Measurements from ENCODE around the gene ADAM23.

The ADAM23 gene

DNA sequence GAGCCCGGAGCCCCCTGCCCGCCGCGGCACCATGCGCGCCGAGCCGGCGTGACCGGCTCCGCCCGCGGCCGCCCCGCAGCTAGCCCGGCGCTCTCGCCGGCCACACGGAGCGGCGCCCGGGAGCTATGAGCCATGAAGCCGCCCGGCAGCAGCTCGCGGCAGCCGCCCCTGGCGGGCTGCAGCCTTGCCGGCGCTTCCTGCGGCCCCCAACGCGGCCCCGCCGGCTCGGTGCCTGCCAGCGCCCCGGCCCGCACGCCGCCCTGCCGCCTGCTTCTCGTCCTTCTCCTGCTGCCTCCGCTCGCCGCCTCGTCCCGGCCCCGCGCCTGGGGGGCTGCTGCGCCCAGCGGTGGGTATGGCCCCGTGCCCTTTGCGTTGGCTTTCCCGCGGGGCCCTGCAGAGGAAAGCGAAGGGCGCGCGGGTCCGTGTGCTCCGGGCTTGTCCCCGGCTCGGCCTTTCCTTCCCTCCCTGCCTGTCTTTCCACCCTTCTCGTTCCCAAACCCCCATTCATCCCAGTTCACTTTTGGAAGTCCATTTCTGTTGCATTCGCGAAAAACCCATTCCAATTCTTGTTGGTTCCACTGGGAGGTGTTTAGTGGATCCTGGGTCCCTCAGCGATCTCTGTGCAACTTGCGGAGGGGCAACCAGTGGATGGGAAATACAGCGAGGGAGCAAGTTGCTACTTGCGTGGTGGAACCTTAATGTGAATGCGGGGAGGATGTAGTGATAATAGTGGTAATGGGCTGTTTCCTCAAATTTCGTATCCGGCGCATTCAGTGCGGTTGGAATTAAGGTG lies 599 bp downstream of the ADAM23 start:
- ATAC-seq = peak; percentile 62
- DNase-seq = peak; percentile 20

DNA sequence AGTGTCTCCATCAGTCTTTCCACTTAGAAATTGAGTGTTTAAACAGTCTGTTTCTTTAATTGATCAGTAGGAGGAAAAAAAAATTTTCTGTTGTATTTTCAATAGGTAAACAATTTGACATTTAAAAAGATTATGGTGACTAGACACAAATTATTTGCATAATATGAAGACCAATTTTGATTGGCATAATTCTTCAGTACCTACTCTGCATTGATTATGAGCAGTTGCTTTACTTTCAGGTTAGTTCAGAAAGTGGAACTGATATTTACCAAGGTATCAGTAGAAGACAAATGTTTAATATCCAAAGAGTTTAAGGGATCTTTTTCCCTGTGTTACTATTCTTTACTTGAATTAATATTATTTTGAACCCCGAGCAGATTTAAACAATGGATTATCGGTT lies 2.6 kb downstream of the ADAM23 start:
- ATAC-seq (no peak), DNase-seq (no peak)

DNA sequence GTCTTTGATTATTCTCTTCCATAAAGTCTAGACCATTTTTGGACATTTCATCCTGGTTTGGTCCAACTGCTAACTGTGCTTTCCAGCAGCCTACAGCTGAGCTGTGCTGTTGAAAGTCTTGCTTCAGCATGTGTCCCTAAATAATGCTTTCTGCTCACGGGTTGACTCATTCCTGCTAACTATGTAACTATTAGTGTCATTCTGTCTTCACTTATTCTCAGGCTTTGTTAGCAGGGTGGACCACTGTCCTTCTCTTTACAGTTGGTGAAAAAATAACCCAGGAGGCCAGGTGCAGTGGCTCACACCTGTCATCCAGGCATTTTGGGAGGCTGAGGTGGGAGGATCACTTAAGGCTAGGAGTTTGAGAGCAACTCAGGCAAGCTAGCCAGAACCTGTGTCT lies 8.9 kb downstream of the ADAM23 start:
- DNase-seq (no peak), ATAC-seq (no peak)

DNA sequence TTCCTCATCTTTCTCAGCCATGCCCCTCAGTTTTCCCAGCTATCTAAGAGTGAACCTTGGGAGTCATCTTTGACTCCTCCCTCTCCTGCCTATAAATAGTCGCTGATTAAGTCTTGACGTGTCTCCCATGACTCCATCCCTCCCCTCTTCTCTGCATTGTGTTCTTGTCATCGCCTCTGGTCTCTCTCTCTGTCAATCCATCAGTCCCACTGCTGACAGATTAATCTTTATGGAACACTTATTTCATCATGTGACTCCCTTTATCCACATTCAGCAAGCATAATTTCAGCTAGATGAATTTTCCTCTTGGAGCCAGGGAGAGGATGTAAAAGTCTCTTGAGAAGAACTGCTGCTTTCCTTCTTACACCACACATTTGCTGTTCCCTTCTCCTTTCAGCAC lies 9.4 kb downstream of the ADAM23 start:
- DNase-seq (no peak), ATAC-seq (no peak)

DNA sequence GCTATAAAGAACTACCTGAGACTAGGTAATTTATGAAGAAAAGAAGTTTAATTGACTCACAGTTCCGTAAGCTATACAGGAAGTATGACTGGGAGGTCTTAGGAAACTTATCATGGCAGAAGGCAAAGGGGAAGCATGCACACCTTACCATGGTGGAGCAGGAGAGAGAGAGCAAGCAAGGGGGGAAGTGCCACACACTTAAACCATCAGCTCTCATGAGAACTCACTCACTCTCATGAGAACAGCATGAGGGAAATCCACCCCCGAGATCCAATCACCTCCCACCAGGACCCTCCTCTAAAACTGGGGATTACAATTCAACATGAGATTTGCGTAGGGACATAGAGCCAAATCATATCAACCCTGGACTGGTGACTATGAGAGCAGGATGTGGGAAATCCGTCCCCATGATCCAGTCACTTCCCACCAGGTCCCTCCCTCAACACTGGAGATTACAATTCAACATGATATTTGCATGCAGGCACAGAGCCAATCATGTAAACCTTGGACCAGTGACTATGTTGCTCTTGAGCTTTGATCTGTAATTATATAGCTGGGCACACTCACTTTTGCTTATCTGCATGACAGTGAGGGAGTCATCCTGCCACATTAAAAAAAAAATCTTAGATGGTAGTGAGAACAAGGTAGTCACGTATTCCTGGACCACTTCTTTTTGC lies 12.9 kb downstream of the ADAM23 start:
- no peak for ATAC-seq
- no peak for DNase-seq

DNA sequence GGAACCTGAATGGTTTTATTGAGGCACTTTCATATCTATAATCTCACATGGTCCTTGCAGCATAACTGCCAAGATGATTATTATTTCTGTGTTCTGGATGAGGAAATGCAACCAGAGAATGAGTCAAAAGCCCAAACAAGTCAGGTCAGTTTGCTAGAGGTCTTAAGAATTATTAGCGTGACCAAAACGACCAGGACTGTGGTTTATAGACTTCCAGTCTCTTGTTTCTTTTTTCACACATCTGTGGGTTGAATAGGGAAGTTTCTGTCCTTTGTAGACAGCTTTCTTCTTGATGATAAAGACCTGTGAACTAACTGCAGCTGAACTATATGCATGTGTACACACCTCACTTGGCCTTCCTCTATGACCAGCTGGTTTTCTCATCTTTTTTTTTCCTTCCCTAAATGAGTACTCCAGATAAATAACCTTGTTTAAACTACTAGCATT lies 13.9 kb downstream of the ADAM23 start:
- no peak for ATAC-seq
- no peak for DNase-seq

DNA sequence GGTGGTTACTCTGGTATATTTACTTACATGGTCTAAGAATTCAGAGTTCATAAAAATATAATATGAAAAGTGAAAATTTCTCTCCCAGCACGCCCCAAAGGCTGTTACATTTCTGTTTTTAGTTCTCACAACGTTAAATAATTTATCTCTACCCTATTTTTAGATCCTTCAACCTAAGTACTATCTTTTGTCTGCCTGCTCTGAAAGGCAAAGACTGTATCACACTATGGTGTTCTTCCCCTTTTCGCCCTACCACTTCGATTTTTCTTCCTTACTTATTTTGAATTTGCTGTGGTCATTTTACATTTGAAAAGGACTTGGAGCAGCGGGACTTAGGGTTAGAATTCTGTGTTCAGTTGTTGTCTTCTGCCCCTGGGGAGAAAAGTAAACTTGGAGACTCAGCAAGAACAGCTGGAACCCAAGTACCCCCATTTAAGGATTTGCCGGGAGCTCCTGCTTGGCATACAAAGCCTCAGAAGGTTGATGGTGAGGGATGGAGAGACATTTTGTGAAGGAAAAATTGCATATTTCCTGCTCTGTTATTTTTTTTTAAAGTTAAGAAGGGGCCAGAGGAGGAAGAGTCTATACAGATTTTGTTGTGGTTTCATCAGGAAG lies 19.0 kb downstream of the ADAM23 start:
- DNase-seq (no peak), ATAC-seq (no peak)

DNA sequence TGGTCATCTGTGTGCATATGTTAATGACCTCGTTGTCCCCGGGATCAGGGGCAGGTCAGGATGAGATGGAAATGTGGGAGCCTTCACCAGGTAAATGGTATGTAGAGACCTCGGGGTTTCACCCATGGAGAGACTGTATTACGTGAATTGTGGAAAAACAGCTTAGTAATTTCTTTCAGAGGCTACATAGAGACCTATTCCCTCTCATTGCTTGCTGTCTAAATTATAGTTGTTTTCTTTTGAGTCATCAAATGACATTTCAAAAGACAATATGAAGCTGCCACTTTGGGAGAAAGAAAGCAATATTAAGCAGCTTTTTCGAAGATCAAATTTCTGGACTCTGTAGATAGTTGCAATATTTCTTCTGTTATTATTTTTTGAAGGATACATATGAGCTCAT lies 20.4 kb downstream of the ADAM23 start:
- no peak for DNase-seq

DNA sequence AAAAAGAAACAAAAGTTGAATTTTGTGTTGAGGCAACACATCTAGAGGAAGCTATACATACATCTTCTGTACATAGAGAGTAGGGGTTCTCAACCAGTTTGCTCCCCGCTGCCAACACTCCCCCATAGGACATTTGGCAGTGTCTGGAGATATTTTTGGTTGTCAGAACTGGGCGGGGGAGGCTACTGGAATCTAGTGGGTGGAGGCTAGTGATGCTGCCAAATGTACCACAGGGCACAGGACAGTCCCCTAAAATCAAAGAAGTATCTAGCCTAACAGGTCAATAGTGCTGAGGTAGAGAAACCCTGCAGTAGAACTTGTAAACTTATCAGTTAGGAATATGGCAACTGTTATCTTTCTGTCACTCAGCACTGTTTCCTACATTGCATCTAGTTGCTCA lies 21.3 kb downstream of the ADAM23 start:
- no peak for ATAC-seq
- DNase-seq = no peak

More for the DNA sequence above, 20.4 kb downstream of the ADAM23 start:
- ATAC-seq = no peak

DNA sequence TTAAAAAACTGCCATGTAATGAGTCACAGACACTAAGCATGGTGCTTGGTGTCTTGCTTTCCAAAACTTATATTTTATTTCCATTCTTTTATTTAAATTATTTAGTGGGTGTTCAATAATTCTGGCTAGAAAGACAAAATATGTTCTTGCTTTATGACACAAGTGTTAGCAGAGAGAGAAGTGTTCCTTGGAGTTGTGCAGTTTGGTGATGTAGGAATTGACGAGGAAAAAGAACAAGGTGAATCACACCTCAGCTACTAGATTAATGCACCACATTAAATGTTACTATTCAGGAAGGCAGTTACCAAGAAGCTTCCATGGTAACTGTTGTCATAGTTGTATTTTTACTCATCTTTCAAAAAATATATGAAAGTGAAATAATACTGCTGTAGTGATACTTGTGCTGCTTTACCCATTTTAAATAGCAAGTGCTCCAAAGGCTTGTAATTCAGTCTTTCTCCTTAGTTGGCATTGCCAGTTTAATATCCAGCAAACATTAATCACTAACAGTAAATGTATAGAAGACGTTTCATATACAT lies 28.3 kb downstream of the ADAM23 start:
- no peak for ATAC-seq
- no peak for DNase-seq

DNA sequence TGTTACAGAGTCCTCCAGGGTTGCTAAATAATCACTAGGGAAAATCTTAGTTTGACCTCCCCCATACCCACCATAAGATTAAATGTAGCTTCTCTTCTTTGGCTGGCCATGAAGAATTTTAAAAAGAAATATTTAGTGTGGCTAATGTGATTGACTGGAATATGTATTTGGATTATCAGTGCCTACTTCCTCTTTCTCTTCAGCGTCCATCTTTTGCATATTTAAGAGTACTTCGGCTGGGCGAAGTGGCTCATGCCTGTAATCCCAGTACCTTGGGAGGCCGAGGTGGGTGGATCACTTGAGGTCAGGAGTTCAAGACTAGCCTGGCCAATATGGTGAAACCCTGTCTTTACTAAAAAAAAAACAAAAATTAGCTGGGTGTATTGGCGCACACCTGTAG lies 28.8 kb downstream of the ADAM23 start:
- ATAC-seq = no peak
- no peak for DNase-seq

DNA sequence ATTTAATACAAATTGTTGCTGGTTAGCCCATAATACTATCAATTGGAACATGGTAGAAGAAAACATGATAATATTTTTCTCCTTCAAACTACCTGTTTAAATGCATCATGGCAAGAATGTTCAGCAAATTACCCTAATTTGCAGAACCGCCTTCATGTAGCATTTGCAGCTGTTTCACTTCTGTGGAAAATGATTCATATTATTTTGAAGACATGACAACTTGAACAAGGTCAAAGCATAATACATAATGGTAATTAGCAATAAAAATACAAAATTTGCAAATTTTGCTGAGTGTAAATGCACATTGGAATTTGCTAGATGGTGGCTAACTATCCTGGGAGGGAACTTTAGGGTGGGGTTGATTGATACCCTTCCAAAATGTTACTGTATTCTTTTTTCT lies 30.8 kb downstream of the ADAM23 start:
- no peak for DNase-seq
- ATAC-seq = no peak

DNA sequence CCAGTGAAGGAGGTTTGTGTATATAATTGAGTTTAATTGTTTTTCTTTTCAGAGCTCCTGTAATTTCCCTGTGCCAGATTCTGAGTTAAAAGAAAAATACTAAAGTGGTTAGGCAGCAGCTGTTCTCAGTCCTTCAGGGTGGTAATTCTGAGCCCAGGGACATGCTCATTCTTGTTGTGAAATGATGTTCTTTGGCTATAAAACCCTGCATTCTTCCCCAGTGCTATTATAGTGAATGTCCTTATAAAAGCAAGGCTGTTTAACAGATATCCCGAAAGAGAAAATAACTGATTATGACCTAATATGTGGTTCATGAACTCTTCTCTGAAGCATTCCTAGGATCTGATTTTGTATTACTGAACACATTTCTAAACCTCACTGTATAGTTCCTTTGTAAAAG lies 34.0 kb downstream of the ADAM23 start:
- DNase-seq (no peak), ATAC-seq (no peak)

DNA sequence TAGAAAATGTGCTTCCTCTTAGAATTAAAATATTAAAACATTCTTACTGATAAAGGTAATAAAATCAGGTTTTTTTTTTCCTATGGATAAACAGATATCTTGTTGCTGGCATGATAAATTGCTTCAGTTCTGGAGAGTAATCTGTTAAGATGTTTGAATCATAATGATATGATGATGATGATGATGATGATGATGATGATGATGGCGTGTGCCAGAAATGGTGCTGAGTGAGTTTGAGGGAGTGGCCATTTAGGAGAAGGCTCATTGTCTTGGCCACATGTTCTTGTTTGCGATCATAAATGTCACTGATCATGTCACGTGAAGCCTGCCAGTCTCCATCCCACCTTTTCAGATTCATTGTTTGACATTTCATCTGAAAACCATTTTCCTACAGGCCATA lies 35.0 kb downstream of the ADAM23 start:
- ATAC-seq = no peak
- no peak for DNase-seq

DNA sequence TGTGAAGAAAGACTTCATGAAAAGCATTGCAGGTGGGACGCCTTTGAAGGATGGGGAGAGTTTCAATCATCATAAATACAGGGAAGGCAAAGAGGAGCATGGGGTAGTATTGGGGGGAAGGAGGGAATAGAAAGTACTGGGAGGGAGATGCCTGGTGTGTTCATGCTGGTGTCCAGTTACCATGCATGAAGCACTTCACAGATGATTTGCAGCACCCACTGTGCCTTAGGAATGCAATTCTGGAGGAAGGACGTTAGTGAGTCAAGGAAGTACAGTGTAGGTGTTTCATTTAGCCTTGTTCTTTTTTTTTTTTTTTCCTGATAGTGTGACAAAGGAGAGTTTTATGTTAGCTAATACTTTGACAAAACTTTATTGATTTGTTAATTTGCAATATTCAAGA lies 36.8 kb downstream of the ADAM23 start:
- DNase-seq = no peak
- ATAC-seq = no peak

DNA sequence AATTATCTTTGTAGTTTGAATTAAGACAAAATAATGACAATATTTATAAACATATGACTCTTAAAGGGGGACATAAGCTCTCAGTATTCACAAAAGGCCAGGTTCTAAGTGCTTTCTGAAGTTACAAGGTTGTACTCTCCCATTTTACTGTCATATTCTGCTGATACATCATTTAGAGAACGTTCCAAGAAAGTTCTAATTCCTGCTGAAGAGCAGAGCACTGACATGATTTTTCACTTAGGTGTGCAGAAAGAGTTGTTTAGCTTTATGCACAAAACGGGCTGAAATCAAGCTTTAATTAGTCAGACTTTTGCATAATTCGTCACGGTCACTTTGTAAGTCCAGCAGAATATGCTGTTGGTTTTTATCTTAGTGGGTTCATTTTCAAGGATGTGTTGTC lies 37.3 kb downstream of the ADAM23 start:
- ATAC-seq (no peak), DNase-seq (no peak)

DNA sequence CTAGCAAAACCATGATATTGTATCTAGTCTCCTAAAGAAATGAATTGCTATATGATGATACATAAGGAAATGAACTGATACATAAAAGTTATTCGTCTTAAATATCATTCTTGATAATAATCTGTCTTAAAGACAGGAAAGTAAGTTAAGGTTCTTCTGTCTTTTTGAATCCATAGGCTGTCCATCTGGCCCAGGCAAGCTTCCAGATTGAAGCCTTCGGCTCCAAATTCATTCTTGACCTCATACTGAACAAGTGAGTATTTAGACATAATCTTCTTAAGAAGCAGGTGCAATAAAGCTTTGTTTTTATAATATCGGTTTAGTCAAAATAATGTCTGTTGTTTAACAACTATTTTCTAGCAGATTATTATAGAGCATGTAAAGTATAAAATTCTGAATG lies 37.7 kb downstream of the ADAM23 start:
- ATAC-seq = no peak
- no peak for DNase-seq

DNA sequence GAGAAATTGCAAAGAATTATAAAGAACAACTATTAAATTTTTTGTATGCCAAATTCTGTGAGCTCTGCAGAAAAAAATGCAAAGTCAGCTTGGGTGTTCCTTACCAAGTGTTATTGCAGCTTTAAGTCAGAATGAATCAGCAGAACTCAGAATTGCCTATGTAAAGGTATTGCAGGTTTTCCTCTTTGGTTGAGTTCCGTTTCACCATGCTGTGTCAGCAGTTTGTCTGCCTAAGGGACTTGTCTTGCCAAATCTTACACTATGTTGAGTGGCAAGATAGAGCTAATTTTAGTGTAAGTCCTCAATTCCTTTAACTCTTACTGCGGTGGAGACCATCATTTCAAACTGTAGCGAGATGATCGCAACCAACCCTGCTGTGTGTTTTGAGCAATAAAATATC lies 38.8 kb downstream of the ADAM23 start:
- ATAC-seq (no peak), DNase-seq (no peak)

DNA sequence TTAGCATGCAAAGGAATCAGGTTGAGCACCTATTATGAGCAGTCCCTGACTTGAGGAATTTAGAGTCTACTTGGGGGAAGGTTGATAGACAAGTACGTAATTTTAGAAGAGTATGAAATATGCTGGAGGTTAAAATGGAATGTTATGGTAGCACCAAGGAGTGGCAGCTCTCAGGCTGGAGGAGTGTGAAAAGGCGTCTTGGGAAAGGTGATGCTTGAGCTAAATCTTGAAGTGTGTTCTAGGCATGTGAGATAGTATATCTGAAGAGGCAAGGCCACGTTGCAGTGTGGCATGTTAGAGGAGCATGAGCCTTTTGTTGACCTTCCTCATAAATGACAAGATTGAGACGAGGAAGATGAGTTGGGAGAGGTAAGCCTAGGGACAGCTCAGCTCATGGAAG lies 39.3 kb downstream of the ADAM23 start:
- ATAC-seq (no peak), DNase-seq (no peak)

DNA sequence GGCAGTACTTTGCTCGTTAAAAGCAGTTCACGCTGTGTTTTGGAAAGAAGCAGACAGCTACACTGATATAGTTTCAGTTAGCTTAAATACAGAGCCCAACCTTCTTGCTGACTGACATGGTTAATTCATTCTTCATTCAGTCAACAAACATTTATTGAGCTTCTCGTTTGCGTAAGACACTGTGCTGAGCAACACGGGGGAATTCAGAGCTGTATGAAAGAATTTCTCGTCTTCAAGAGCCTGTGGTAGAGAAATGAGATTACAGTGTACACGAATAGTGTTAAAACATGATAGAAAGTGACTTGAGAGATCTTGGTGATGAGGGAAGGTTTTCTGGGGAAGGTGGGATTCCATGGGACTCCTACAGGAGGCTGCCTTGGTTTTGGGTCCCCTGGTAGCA lies 44.7 kb downstream of the ADAM23 start:
- DNase-seq = no peak
- no peak for ATAC-seq

DNA sequence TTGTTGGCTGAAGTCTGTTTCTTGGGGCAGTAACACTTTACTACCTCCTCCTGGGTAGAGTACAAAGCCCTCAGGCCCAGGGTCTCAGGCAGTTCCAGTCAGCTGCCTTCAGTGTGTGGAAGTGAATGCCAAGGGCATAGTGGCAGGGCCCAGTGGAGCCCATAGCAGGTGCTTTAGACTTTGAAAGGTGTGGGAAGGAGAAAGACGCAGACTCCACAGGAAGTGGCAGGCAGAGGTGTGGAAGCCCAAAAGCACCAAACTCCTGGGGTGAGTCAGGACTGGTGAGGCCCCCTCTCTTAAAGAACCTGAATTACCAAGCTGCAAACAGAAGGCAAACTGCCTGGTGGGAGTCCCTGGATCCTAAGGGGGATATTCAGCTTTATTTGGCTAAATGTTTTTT lies 45.3 kb downstream of the ADAM23 start:
- DNase-seq (no peak), ATAC-seq (peak; percentile 46)

DNA sequence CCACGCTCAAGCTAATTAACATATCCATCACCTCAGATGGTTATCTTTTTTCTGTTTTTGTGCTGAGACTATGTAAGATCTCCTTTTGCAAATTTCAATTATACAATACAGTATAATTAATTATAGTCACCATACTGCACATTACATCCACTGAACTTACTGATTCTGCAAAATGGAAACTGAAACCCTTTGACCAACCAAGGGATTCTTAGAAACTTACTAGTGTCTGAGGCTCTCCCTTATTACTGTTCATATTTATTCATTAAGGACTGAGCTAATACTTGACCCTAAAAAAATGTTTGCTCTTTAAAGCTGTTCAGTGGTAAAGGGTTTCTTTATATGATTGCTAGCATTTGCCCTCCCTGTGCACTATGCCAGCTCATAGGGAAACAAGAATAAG lies 50.7 kb downstream of the ADAM23 start:
- ATAC-seq = no peak
- DNase-seq = no peak

DNA sequence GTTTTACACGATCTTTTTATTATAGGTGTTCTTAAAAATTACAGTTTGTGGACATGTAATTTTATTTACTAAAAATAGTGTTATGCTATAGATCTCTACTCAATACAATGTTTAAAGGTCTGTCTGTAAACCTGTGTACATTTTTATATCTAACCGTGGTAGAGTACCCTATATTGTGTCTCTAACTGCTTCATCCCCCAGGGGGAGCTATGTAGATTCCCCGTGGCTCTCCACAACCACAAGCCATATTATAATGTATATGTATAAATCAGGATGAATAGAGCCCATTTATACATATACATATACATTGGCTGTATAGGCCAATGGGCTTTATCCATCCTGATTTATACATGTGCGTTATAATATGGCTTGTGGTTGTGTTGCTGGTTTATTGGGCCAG lies 59.4 kb downstream of the ADAM23 start:
- DNase-seq = no peak
- no peak for ATAC-seq
